ENCODE measurements around the gene HNRNPU. TPM values are rescaled to one million over a fixed set of nuclear protein-coding genes. Genes with fewer than 3 reads are reported as not detected.
A peak's percentile ranks its signal among the peaks of the same experiment; 100 is the strongest.

The HNRNPU gene
- total and polyA plus RNA-seq, 11 donors: 85.6 to 218 (median 167) TPM

DNA sequence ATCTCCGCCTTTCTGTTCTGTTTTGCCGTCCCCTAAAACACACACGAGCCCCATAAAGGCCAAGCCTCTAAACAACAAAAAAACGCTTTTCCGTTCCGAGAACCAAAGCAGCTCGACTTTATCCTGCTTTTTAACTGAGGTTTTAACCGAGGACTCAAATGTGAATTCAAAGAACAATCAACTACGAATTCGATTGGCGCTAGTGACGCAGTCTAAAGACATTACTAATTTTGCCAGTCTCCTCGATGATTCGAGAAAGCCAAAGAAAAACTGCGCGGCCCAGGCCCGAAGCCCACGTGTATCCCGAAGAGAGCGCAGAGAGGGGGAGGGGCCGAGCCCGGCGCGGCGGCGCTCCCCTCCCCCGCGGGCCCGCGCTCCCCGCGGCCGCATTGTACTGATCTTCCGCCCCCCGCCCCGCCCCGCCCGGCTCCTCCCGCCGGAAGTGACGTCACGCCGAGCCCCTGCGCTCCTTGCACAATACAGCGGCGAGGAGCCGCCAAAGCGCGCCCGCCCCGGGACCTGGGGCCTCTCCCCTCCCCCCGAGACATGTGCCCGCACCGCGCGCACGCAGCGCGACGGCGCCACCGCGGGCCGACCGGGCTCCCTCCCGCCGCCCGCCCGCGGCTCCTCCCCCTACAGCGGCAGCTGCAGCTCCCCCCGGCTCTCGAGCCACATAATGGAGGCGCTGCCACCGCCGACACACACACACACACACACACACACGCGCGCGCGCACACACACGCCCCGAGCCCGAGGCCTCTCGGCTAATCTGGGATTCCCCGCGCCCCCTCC lies 1.4 kb downstream of the HNRNPU start:
- Histone ChIP-seq H3K27ac (peak overlapping the region; percentile 94 to 100 (median 100)), H3K9me3 (no peaks in the 10 kb centered on the region), H3K4me3 (peak overlapping the region; percentile 88 to 100 (median 96)), H3K4me1 (peaks cover 5 to 63% (median 53%) of the 10 kb centered on the region in 12 donors), H3K27me3 (no peaks in the 10 kb centered on the region), H3K36me3 (peaks cover 0 to 43% (median 38%) of the 10 kb centered on the region in 9 donors)
- DNase-seq: peak; percentile 97 to 99 (median 98)
- intact Hi-C loops (cut with DNase I): loop anchor here in 6 of 10 donors (1.0 to 10.0 kb wide), 8 partner anchors 29 to 411 kb away; partner anchors contain the start of genes ADSS2 (in 2 of the 6) and DESI2 (in 1 of the 6)
- WGBS, 4 donors: 1% methylated on average over 22 to 87 of the region's 87 CpGs
- ATAC-seq: peak; percentile 67 to 90 (median 81)
- TF ChIP-seq, protein P1, sequence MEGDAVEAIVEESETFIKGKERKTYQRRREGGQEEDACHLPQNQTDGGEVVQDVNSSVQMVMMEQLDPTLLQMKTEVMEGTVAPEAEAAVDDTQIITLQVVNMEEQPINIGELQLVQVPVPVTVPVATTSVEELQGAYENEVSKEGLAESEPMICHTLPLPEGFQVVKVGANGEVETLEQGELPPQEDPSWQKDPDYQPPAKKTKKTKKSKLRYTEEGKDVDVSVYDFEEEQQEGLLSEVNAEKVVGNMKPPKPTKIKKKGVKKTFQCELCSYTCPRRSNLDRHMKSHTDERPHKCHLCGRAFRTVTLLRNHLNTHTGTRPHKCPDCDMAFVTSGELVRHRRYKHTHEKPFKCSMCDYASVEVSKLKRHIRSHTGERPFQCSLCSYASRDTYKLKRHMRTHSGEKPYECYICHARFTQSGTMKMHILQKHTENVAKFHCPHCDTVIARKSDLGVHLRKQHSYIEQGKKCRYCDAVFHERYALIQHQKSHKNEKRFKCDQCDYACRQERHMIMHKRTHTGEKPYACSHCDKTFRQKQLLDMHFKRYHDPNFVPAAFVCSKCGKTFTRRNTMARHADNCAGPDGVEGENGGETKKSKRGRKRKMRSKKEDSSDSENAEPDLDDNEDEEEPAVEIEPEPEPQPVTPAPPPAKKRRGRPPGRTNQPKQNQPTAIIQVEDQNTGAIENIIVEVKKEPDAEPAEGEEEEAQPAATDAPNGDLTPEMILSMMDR (IDR thresholded peaks at IDR 0.05): peak in 1 of 12 donors; percentile 11
- TF ChIP-seq POLR2A (IDR thresholded peaks at IDR 0.05): peak in 1 of 2 donors; percentile 36

DNA sequence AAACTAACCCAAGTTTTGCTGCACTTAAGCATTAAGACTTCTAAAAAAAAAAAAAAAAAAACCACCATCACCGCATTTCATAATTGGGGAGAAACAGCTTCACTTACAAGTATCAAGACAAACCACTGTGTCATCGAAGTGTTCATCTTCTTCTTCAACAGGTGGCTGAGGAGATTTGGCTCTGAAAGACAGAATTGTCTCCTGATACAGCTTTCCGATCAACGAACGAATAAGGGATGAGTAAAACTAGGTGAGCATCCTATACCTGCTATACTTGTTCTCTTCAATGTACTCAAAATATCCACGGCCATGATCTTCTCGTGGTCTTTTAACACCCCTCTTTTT lies 2.0 kb downstream of the HNRNPU start:
- H3K27ac ChIP-seq: peak overlapping the region; percentile 94 to 100 (median 100)
- peak overlapping the region; percentile 52 to 99 (median 95) for H3K4me3 ChIP-seq
- intact Hi-C loops (cut with DNase I): loop anchor here in 4 of 10 donors (2.0 to 10.0 kb wide), 6 partner anchors 90 to 410 kb away; partner anchors contain the start of genes ADSS2 (in 2 of the 4) and DESI2 (in 1 of the 4)
- peaks cover 5 to 68% (median 58%) of the 10 kb centered on the region in 12 donors for H3K4me1 ChIP-seq
- 0 to 1% (median 0%) methylated on average over 7 of the region's 7 CpGs for WGBS, 4 donors
- H3K36me3 ChIP-seq: peaks cover 0 to 49% (median 44%) of the 10 kb centered on the region in 9 donors
- no peaks in the 10 kb centered on the region for H3K9me3 ChIP-seq
- H3K27me3 ChIP-seq: no peaks in the 10 kb centered on the region
- ATAC-seq: no peak
- DNase-seq: no peak
- TF ChIP-seq, protein P1 (IDR thresholded peaks at IDR 0.05): no peak
- no peak for TF ChIP-seq POLR2A (IDR thresholded peaks at IDR 0.05)

GRCh38 chr1:244861683-244862082 lies 2.7 kb downstream of the HNRNPU start:
- TF ChIP-seq, protein P1 (IDR thresholded peaks at IDR 0.05): no peak
- no peak for TF ChIP-seq POLR2A (IDR thresholded peaks at IDR 0.05)
- no peaks in the 10 kb centered on the region for H3K9me3 ChIP-seq
- H3K27me3 ChIP-seq: no peaks in the 10 kb centered on the region
- DNase-seq: no peak
- H3K36me3 ChIP-seq: peaks cover 0 to 55% (median 50%) of the 10 kb centered on the region in 9 donors
- intact Hi-C loops (cut with DNase I): loop anchor here in 4 of 10 donors (2.0 to 10.0 kb wide), 6 partner anchors 91 to 409 kb away; partner anchors contain the start of genes ADSS2 (in 2 of the 4) and DESI2 (in 1 of the 4)
- 4 to 10% (median 8%) methylated on average over 2 of the region's 2 CpGs for WGBS, 4 donors
- peaks cover 5 to 73% (median 63%) of the 10 kb centered on the region in 12 donors for H3K4me1 ChIP-seq
- peak overlapping the region; percentile 52 to 99 (median 95) for H3K4me3 ChIP-seq
- H3K27ac ChIP-seq: peak overlapping the region in 5 of 12 donors; percentile 100
- no peak for ATAC-seq
